Neural crest cell (in vitro differentiated cells): ENCODE measurements around the gene CHI3L2. TPM values are rescaled to one million over a fixed set of nuclear protein-coding genes. Genes with fewer than 3 reads are reported as not detected.

Experiments used
- DNase-seq: peaks from one replicate; pipeline ENCODE4 v3.0.0; 2021; ENCODE audit warnings: low read depth, mixed read lengths, low spot score
- H3K27ac Mint-ChIP-seq: one replicate; pipeline ENCODE4 v1.8.0; 2021; ENCODE audit warnings: mild to moderate bottlenecking, mixed read lengths; ENCODE audit not compliant: unreplicated experiment
- H3K27me3 Mint-ChIP-seq: 2 replicates; pipeline ENCODE4 v1.8.0; 2021; ENCODE audit warnings: low read depth, mild to moderate bottlenecking, mixed read lengths
- H3K36me3 Mint-ChIP-seq: 2 replicates; pipeline ENCODE4 v1.8.0; 2021; ENCODE audit warnings: low read depth, mild to moderate bottlenecking, mixed read lengths
- H3K4me1 Mint-ChIP-seq: 2 replicates; pipeline ENCODE4 v1.8.0; 2021; ENCODE audit warnings: mixed read lengths
- H3K4me3 Mint-ChIP-seq: one replicate; pipeline ENCODE4 v1.8.0; 2021; ENCODE audit warnings: mild to moderate bottlenecking, mixed read lengths
- H3K9me3 Mint-ChIP-seq: 2 replicates; pipeline ENCODE4 v1.8.0; 2021; ENCODE audit warnings: mixed read lengths
- long read RNA-seq: library from polyadenylated mRNA; unstranded; transcript quantifications from one replicate; pipeline ENCODE4 v2.0.0, GENCODE V29; 2020
- total RNA-seq: library from RNA; stranded (reverse); gene quantifications from 2 replicates; pipeline ENCODE4 v1.2.1, GENCODE V29; 2021
- TF ChIP-seq, protein P1 (sequence below): fragments of 200-600 bp; sonication (generic); conservative IDR thresholded peaks from 2 replicates; pipeline ENCODE4 v1.5.0; 2021; ENCODE audit warnings: antibody characterized with exemption, mild to moderate bottlenecking

CHI3L2 gene, protein sequence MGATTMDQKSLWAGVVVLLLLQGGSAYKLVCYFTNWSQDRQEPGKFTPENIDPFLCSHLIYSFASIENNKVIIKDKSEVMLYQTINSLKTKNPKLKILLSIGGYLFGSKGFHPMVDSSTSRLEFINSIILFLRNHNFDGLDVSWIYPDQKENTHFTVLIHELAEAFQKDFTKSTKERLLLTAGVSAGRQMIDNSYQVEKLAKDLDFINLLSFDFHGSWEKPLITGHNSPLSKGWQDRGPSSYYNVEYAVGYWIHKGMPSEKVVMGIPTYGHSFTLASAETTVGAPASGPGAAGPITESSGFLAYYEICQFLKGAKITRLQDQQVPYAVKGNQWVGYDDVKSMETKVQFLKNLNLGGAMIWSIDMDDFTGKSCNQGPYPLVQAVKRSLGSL
- total RNA-seq = not detected in 2 replicates
- long read RNA-seq = 0 reads

DNA sequence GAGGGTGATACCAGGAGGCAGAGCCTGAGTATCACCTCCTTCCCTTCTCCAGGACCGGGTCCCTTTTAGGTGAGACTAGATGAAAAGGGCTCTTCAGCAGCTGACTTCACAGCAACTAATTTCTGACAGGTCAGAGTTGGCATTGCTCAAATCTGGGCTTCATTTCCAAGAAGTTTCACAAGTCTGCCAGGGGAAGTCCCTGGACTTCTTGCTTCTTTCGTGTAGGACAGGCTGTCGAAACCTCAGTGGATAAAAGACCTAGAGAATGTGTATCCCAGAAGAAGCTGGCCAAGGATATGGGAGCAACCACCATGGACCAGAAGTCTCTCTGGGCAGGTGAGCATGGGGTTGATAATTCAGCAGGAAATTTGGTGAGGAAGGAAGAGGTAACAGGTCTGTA, at the start of gene CHI3L2:
Gene CHI3L2 (plus strand): TSS at position 280 of the 400 bp plus-strand sequence. CDS start 17 bp downstream, at position 297.
- TF ChIP-seq, protein P1, sequence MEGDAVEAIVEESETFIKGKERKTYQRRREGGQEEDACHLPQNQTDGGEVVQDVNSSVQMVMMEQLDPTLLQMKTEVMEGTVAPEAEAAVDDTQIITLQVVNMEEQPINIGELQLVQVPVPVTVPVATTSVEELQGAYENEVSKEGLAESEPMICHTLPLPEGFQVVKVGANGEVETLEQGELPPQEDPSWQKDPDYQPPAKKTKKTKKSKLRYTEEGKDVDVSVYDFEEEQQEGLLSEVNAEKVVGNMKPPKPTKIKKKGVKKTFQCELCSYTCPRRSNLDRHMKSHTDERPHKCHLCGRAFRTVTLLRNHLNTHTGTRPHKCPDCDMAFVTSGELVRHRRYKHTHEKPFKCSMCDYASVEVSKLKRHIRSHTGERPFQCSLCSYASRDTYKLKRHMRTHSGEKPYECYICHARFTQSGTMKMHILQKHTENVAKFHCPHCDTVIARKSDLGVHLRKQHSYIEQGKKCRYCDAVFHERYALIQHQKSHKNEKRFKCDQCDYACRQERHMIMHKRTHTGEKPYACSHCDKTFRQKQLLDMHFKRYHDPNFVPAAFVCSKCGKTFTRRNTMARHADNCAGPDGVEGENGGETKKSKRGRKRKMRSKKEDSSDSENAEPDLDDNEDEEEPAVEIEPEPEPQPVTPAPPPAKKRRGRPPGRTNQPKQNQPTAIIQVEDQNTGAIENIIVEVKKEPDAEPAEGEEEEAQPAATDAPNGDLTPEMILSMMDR = no peak
- H3K9me3 Mint-ChIP-seq = no peaks in the 10 kb centered on the region
- no peaks in the 10 kb centered on the region for H3K36me3 Mint-ChIP-seq
- H3K4me1 Mint-ChIP-seq = peaks cover 35% of the 10 kb centered on the region
- H3K4me3 Mint-ChIP-seq = peak within 1 kb of the TSS; percentile 45
- H3K27ac Mint-ChIP-seq = peak within 1 kb of the TSS; percentile 52
- no peak for DNase-seq
- no peaks in the 10 kb centered on the region for H3K27me3 Mint-ChIP-seq

DNA sequence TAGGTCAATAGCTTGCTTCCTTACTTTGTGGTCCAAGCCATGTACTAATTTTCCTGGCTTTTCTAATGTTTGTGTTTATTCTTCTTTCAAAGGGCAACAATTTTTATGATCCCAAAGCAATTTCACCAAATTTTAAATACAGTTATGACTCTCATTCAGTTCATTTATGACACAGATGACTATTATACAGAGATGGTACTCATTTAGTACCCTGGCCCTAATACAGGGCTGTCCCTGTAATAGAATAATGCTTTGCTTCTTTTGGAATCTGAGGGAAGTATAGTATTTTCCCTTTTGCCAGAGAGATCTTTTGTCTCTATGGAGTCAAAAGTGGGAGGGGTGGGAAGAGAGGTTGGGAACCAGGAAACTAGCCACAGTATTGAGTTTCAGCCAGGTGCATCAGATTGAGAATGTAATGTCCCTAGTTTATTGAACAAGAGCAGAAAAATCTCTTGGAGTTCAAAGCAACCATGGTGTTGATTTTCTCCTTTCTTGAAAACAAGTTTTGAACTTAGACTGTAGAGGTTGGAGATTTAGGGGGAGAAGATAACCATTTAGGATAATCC, 47.5 kb upstream of the CHI3L2 start:
- no peaks in the 10 kb centered on the region for H3K27me3 Mint-ChIP-seq
- H3K4me3 Mint-ChIP-seq = no peak overlapping the region
- TF ChIP-seq, protein P1 = no peak

DNA sequence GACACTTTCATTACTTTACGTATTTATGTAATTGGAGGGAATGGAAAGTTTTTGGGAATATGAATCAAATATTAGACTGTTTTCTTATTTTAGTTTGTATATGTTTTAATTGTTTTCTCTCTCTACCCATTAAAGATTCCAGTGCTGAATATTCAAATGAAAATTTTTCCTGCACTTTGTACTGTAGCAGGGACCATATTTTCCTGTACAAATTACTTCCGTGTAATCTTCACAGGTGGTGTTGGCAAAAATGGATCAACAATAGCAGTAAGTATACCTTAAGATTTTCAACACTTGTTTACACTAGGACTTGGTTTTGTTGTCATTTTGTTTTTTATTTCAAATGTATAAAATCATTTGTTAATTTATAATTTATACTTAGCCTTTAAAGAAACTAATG, 45.5 kb upstream of the CHI3L2 start:
- Mint-ChIP-seq H3K27me3 (no peaks in the 10 kb centered on the region), H3K9me3 (no peaks in the 10 kb centered on the region), H3K36me3 (peaks cover 6% of the 10 kb centered on the region), H3K4me3 (no peak overlapping the region), H3K4me1 (no peaks in the 10 kb centered on the region), H3K27ac (no peak overlapping the region)
- DNase-seq = no peak
- TF ChIP-seq, protein P1 = no peak

More for the DNA sequence above, 47.5 kb upstream of the CHI3L2 start:
- no peak for DNase-seq
- H3K36me3 Mint-ChIP-seq = peaks cover 2% of the 10 kb centered on the region
- H3K4me1 Mint-ChIP-seq = no peaks in the 10 kb centered on the region
- H3K9me3 Mint-ChIP-seq = no peaks in the 10 kb centered on the region
- no peak overlapping the region for H3K27ac Mint-ChIP-seq

DNA sequence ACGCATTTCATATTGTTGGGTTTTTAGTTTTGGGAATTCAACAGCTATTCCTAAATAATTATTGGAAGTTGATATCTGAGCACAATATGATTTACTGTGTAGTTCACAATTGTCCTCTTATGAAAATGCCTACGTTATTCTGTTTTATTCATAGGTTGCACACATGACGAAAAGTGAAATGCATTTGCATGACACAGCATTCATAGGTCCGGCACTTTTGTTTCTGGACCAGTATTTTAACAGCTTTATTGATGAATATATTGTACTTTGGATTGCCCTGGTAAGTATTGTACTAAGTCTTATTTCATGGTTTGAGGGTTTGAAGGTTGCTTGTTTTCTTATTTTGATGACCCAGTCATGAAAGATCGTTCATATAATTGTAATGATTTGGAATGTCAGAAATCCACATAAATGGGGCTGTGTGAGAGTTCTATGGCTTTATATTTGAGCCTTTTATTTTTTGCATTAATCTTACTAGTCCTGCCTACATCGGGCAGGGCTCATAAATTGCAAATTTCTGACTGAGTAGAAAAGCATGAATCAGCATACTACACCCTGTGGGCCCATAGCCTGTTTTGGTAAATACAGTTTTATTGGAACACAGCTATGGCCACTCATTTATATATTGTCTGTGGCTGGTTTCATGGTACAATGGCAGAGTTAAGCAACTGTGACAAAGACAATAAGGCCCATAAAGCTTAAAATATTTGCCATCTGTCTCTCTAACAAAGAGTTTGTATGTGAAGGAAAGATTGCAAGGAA, 44.0 kb upstream of the CHI3L2 start:
- H3K4me3 Mint-ChIP-seq = no peak overlapping the region
- no peak overlapping the region for H3K27ac Mint-ChIP-seq
- DNase-seq = no peak
- H3K4me1 Mint-ChIP-seq = no peaks in the 10 kb centered on the region
- H3K27me3 Mint-ChIP-seq = no peaks in the 10 kb centered on the region
- TF ChIP-seq, protein P1 = no peak
- no peaks in the 10 kb centered on the region for H3K9me3 Mint-ChIP-seq
- H3K36me3 Mint-ChIP-seq = peaks cover 12% of the 10 kb centered on the region

DNA sequence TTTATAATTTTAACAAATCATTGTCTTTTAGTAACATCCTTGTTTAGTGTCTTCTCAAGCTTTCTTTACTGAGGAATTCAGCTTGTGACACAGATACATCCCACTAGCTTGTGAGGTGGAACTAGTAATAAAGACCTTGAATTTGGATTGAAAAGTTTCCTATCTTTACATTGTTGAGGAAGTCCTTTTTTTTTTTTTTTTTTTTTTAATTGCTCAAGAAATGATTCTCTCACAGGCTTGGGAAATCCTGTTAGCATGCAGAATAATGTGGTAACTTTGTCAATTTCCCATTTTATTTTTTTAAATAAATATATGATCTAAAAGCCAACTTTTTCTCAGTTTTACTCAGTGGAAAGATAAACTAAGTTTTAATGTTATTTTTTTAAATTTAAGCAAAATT, 42.9 kb upstream of the CHI3L2 start:
- Mint-ChIP-seq H3K4me1 (no peaks in the 10 kb centered on the region), H3K9me3 (no peaks in the 10 kb centered on the region), H3K27ac (no peak overlapping the region), H3K27me3 (no peaks in the 10 kb centered on the region), H3K4me3 (no peak overlapping the region), H3K36me3 (peaks cover 17% of the 10 kb centered on the region)
- no peak for DNase-seq
- TF ChIP-seq, protein P1 = no peak
